Measurements from ENCODE around the gene THBS2. TPM values are rescaled to one million over a fixed set of nuclear protein-coding genes. Genes with fewer than 3 reads are reported as not detected.

THBS2 gene
- total RNA-seq, 1 donor from 2014 or later, result 8.8 TPM

DNA sequence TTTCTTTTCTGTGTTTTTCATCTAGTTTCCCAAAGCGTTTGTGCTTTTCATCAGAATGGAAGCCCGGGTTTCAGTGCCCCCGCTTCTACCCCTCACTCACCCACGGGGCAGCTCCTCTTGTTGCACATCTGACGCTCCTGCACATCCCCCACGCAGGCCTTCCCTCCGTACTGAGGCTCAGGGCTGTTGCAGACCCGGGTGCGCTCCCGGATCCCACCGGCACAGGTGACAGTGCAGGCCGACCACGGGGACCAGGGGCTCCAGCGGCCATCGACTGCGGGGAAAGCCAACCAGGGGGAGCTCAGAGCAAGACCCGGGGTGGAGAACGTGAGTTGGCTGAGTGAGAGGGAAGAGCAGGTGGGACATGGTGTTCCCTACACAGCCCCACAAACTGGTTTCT, 19.0 kb downstream of the THBS2 start:
- Histone ChIP-seq H3K27me3 (ENCODE audit: low read depth) (no peaks in the 10 kb centered on the region), H3K4me3 (no peak overlapping the region), H3K27ac (no peak overlapping the region), H3K36me3 (no peaks in the 10 kb centered on the region), H3K9me3 (no peaks in the 10 kb centered on the region), H3K4me1 (no peaks in the 10 kb centered on the region)
- DNase-seq, result no peak
- intact Hi-C loops (cut with DNase I), result no loop called here
- TF ChIP-seq, protein P1, sequence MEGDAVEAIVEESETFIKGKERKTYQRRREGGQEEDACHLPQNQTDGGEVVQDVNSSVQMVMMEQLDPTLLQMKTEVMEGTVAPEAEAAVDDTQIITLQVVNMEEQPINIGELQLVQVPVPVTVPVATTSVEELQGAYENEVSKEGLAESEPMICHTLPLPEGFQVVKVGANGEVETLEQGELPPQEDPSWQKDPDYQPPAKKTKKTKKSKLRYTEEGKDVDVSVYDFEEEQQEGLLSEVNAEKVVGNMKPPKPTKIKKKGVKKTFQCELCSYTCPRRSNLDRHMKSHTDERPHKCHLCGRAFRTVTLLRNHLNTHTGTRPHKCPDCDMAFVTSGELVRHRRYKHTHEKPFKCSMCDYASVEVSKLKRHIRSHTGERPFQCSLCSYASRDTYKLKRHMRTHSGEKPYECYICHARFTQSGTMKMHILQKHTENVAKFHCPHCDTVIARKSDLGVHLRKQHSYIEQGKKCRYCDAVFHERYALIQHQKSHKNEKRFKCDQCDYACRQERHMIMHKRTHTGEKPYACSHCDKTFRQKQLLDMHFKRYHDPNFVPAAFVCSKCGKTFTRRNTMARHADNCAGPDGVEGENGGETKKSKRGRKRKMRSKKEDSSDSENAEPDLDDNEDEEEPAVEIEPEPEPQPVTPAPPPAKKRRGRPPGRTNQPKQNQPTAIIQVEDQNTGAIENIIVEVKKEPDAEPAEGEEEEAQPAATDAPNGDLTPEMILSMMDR (IDR thresholded peaks at IDR 0.05), result no peak
- ATAC-seq, result no peak

DNA sequence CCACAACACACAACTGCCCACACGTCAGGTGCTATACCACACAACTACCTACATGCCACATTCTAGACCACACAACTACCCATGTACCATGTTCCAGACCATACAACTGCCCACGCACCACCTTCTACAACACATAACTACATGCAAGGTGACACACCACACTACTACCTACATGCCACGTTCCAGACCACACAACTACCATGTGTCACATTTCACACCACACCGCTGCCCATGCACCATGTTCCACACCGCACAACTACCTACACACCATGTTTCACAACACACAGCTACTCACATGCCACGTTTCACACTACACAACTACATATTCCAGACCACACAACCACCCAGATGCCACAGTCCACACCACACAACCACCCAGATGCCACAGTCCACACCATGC, 19.8 kb downstream of the THBS2 start:
- Histone ChIP-seq H3K4me3 (no peak overlapping the region), H3K27ac (no peak overlapping the region), H3K4me1 (no peaks in the 10 kb centered on the region), H3K9me3 (no peaks in the 10 kb centered on the region), H3K36me3 (no peaks in the 10 kb centered on the region), H3K27me3 (ENCODE audit: low read depth) (no peaks in the 10 kb centered on the region)
- ATAC-seq, result no peak
- intact Hi-C loops (cut with DNase I), result no loop called here
- TF ChIP-seq, protein P1 (IDR thresholded peaks at IDR 0.05), result no peak
- no peak for DNase-seq

DNA sequence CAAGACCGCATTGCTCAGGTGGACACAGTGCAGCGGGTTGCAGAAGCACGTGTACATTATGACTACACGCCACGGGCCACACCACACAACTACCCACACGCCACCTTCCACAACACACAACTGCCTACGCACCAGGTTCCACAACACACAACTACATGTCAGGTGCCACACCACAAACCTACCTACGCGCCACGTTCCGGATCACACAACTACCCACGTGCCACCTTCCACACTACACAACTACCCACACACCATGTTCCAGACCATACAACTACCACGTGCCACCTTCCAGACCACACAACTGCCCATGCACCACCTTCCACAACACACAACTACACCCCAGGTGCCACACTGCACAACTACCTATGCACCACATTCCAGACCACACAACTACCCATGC, 20.5 kb downstream of the THBS2 start:
- Histone ChIP-seq H3K36me3 (no peaks in the 10 kb centered on the region), H3K27ac (no peak overlapping the region), H3K27me3 (ENCODE audit: low read depth) (no peaks in the 10 kb centered on the region), H3K9me3 (no peaks in the 10 kb centered on the region), H3K4me3 (no peak overlapping the region), H3K4me1 (no peaks in the 10 kb centered on the region)
- TF ChIP-seq, protein P1 (IDR thresholded peaks at IDR 0.05), result no peak
- no peak for ATAC-seq
- intact Hi-C loops (cut with DNase I), result no loop called here
- no peak for DNase-seq

DNA sequence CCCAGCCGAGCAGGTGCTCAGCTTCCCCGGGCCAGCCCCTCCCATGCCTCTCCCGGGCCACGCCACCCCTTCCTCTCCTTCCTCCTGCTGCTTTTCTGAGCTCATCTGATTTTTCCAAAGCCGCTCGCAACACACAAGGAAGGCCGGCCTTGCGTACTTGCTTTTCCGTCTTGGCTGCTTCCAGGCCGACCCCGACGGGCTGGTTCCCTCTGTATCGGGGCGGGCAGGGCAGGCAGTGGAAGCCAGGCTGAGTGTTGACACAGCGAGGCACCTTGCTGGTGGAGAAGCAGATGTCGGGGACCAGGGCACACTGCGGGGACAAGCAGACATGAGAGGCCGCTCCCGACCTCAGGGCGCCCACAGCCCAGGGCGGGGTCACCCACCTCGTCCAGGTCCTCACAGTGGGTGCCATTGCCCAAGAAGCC, 21.1 kb downstream of the THBS2 start:
- no peak for DNase-seq
- H3K9me3 ChIP-seq, result no peaks in the 10 kb centered on the region
- intact Hi-C loops (cut with DNase I), result no loop called here
- no peaks in the 10 kb centered on the region for H3K27me3 ChIP-seq (ENCODE audit: low read depth)
- no peak overlapping the region for H3K27ac ChIP-seq
- no peaks in the 10 kb centered on the region for H3K4me1 ChIP-seq
- TF ChIP-seq, protein P1 (IDR thresholded peaks at IDR 0.05), result no peak
- H3K4me3 ChIP-seq, result no peak overlapping the region
- no peak for ATAC-seq
- H3K36me3 ChIP-seq, result no peaks in the 10 kb centered on the region

DNA sequence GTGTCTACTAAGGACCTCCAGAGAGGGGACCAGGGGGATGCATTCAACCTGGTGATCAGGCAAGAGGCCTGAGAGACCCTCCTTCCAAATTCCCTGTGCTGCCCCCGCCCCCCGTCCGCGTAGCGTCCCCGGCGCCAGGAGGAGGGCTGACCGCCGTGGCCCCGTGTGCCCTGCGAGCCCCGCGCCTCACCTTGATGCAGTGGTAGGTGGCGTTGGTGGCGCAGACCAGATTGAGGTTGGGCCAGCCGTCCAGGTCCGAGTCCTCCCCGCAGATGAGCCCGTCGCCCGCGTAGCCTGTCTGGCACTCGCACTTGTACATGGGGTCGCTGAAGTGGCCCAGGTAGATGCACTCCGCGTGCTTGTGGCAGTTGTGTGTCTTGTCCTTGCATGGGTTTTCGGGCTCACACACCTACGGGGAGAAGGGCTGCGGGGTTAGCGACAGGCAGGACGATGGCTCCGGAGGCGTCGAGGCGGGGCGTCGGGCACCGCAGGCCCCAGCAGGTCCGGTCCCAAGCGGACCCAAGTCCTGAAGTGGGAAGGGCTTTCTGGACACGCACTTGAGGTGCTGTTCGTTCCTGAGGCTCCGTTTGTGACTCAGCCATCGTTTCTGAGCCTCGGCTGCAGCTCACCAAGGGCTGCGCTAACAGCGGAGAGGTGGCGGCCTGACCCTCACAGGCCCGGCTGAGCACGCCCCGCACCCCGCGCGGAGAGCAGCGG, 21.7 kb downstream of the THBS2 start:
- H3K4me3 ChIP-seq, result no peak overlapping the region
- no peaks in the 10 kb centered on the region for H3K4me1 ChIP-seq
- no peaks in the 10 kb centered on the region for H3K36me3 ChIP-seq
- DNase-seq, result no peak
- ATAC-seq, result no peak
- intact Hi-C loops (cut with DNase I), result no loop called here
- H3K27me3 ChIP-seq (ENCODE audit: low read depth), result no peaks in the 10 kb centered on the region
- H3K27ac ChIP-seq, result no peak overlapping the region
- TF ChIP-seq, protein P1 (IDR thresholded peaks at IDR 0.05), result no peak
- no peaks in the 10 kb centered on the region for H3K9me3 ChIP-seq

All from lower lobe of right lung (tissue), 2 donors.